Right lobe of liver (tissue), 4 donors: ENCODE data around the gene GIT1.

Source experiments
- CTCF ChIP-seq, 4 donors: fragments of 200-600 bp in 3 of 4; fragments of 450-650 bp in 1 of 4; IDR thresholded peaks; one replicate each; pipeline versions ENCODE4 v1.5.1 to v1.8.0; 2016 to 2022; ENCODE audit warnings: antibody characterized with exemption in 4 of 4, mild to moderate bottlenecking in 2 of 4
- POLR2A ChIP-seq: fragments of 450-650 bp; IDR thresholded peaks from one replicate; pipeline ENCODE4 v1.6.1; 2017; ENCODE audit warnings: antibody characterized with exemption, mild to moderate bottlenecking
- donor health status: DM: no; HTN: no; CAD: no.
- donor health status: DM: no; HTN: no; CAD: no.
- donor health status: DM: no; HTN: yes; CAD: no.

- TF ChIP-seq CTCF (IDR thresholded peaks at IDR 0.05) = no peak
- no peak for TF ChIP-seq POLR2A
These were observed 3.6 kb upstream of the GIT1 start, which contains the start of gene ANKRD13B for GRCh38 chr17:29592850-29593551.
